SH-SY5Y (cell line): ENCODE data around the gene ERCC1.

ENCODE experiments used
- GATA2 ChIP-seq: IDR thresholded peaks from 2 replicates; pipeline ENCODE4 v1.6.1; 2011; ENCODE audit warnings: mild to moderate bottlenecking, low read depth, low read length
- GATA3 ChIP-seq: IDR thresholded peaks from 2 replicates; pipeline ENCODE4 v1.6.1; 2011; ENCODE audit warnings: low read depth, mild to moderate bottlenecking, low read length, moderate library complexity

DNA sequence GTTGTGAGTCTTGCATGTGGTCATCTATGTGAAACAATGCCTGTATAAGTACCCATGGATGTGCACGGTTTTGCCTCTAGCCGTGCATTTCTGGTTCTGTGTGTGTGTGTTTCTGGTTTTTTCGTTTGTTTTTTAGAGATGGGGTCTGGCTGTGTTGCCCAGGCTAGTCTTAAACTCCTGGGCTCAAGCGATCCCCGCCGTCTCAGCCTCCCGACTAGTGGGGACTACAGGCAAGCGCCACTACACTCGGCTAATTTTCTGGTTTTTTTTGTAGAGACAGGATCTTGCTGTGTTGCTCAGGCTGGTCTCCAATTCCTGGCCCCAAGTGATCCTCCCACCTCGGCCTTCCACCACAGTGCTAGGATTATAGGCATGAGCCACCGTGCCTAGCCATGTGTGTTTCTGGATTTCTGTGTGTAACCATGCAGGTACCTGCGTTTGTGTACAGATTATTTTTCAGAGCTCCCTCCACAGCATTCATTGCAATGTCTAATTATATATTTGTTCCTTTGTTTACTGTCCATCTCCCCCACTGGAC is 28.2 kb upstream of the ERCC1 start:
- TF ChIP-seq GATA2 (no peak), GATA3 (no peak)
